HepG2 (cell line): Measurements from ENCODE around the gene MAN2A2. TPM values are rescaled to one million over a fixed set of nuclear protein-coding genes. Genes with fewer than 3 reads are reported as not detected.

Source experiments
- CBFB ChIP-seq: sonication (generic); formaldehyde crosslinking; IDR thresholded peaks from 2 replicates; pipeline ENCODE4 v1.4.0; 2020; ENCODE audit warnings: missing genetic modification reagents
- HMG20B ChIP-seq: conservative IDR thresholded peaks from 2 replicates; pipeline ENCODE4 v1.6.1; 2016; ENCODE audit warnings: missing genetic modification reagents, missing compliant biosample characterization
- HNF4G ChIP-seq, 2 experiments: sonication (generic) in 1 of 2; formaldehyde crosslinking in 1 of 2; IDR thresholded peaks; 2 replicates each; pipeline versions ENCODE4 v1.4.0 to v1.6.1; 2011 to 2020; ENCODE audit warnings: borderline replicate concordance in 2 of 2, low read depth in 2 of 2, mild to moderate bottlenecking in 2 of 2, low read length in 1 of 2, missing genetic modification reagents in 1 of 2, moderate library complexity in 1 of 2
- IRX3 ChIP-seq: sonication (generic); formaldehyde crosslinking; IDR thresholded peaks from 2 replicates; pipeline ENCODE4 v1.8.1; 2023; ENCODE audit warnings: mild to moderate bottlenecking, low read depth, missing genetic modification reagents, borderline replicate concordance
- KLF12 ChIP-seq: sonication (generic); formaldehyde crosslinking; IDR thresholded peaks from 2 replicates; pipeline ENCODE4 v1.4.0; 2020; ENCODE audit warnings: missing genetic modification reagents, borderline replicate concordance
- KMT2A ChIP-seq: sonication (generic); formaldehyde crosslinking; IDR thresholded peaks from 2 replicates; pipeline ENCODE4 v1.4.0; 2020; ENCODE audit warnings: missing genetic modification reagents
- RBAK ChIP-seq: sonication (generic); formaldehyde crosslinking; IDR thresholded peaks from 2 replicates; pipeline ENCODE4 v1.5.1; 2020; ENCODE audit warnings: mild to moderate bottlenecking, missing genetic modification reagents
- SMAD1 ChIP-seq: sonication (generic); formaldehyde crosslinking; IDR thresholded peaks from 2 replicates; pipeline ENCODE4 v1.4.0; 2020; ENCODE audit warnings: missing genetic modification reagents, low read depth, mild to moderate bottlenecking, borderline replicate concordance
- SUZ12 ChIP-seq: fragments of 150-350 bp; IDR thresholded peaks from 2 replicates; pipeline ENCODE4 v1.6.1; 2014; ENCODE audit warnings: low read depth, low read length
- U2AF1 ChIP-seq: fragments of 200-400 bp; formaldehyde crosslinking; optimal IDR thresholded peaks from 2 replicates; pipeline ENCODE3; 2017; ENCODE audit warnings: mild to moderate bottlenecking, low read depth, low read length
- ZBTB7A ChIP-seq: sonication (generic); formaldehyde crosslinking; IDR thresholded peaks from 2 replicates; pipeline ENCODE4 v1.8.0; 2022; ENCODE audit warnings: mild to moderate bottlenecking, missing genetic modification reagents
- ZNF331 ChIP-seq: sonication (generic); formaldehyde crosslinking; IDR thresholded peaks from 2 replicates; pipeline ENCODE4 v1.4.0; 2020; ENCODE audit warnings: missing genetic modification reagents
- ZNF44 ChIP-seq: sonication (generic); formaldehyde crosslinking; IDR thresholded peaks from 2 replicates; pipeline ENCODE4 v1.5.1; 2020; ENCODE audit warnings: mild to moderate bottlenecking, missing genetic modification reagents
- ZNF598 ChIP-seq: sonication (generic); formaldehyde crosslinking; IDR thresholded peaks from 2 replicates; pipeline ENCODE4 v1.5.1; 2020; ENCODE audit warnings: mild to moderate bottlenecking, missing genetic modification reagents, borderline replicate concordance
- polyA plus RNA-seq, 8 experiments: library from polyadenylated mRNA; depleted of rRNA in 3 of 8; stranded (reverse) in 7 of 8; unstranded in 1 of 8; fragments of >200 nt; fragmentation: Illumina TruSeq in 4 of 8; extraction: Trizol in 4 of 8; gene quantifications; 2 replicates each; pipeline versions ENCODE4 v1.2.1 to v1.2.3, GENCODE V29; 2011 to 2016; ENCODE audit warnings: low read depth in 4 of 8, missing spikeins in 1 of 8, mixed read lengths in 1 of 8; ENCODE audit not compliant: insufficient read depth in 1 of 8
- total RNA-seq, 5 experiments: library from RNA; depleted of rRNA; stranded (reverse); fragments of >200 nt; fragmentation: Illumina TruSeq; extraction: Trizol; gene quantifications; 2 replicates each; pipeline ENCODE4 v1.2.3, GENCODE V29; 2016; ENCODE audit warnings: low read depth in 1 of 5
- TF ChIP-seq, protein P1 (sequence below): sonication (generic); formaldehyde crosslinking; IDR thresholded peaks from 2 replicates; pipeline ENCODE4 v1.4.0; 2020; ENCODE audit warnings: missing genetic modification reagents
- TF ChIP-seq, protein P2 (sequence below): IDR thresholded peaks from 2 replicates; pipeline ENCODE4 v1.6.1; 2016; ENCODE audit warnings: control low read depth
- TF ChIP-seq, protein P3 (sequence below), 2 experiments: sonication (generic) in 1 of 2; formaldehyde crosslinking in 1 of 2; IDR thresholded peaks; 2 replicates each; pipeline versions ENCODE4 v1.4.0 to v1.6.1; 2018 to 2020; ENCODE audit warnings: missing genetic modification reagents in 2 of 2, borderline replicate concordance in 1 of 2, low read depth in 1 of 2, mild to moderate bottlenecking in 1 of 2, missing biosample characterization in 1 of 2
- TF ChIP-seq, protein P4 (sequence below): sonication (generic); formaldehyde crosslinking; IDR thresholded peaks from 2 replicates; pipeline ENCODE4 v1.4.0; 2020; ENCODE audit warnings: missing genetic modification reagents, low read depth, mild to moderate bottlenecking, borderline replicate concordance
- TF ChIP-seq, protein P5 (sequence below): sonication (generic); formaldehyde crosslinking; IDR thresholded peaks from 2 replicates; pipeline ENCODE4 v1.9.0; 2022; ENCODE audit warnings: missing genetic modification reagents, mild to moderate bottlenecking, borderline replicate concordance

The MAN2A2 gene
- total and polyA plus RNA-seq, 2 of the 13 experiments (the other 11 are each of a cell fraction or from before 2014, with no cell fraction given) = 17.5 to 51.5 TPM

DNA sequence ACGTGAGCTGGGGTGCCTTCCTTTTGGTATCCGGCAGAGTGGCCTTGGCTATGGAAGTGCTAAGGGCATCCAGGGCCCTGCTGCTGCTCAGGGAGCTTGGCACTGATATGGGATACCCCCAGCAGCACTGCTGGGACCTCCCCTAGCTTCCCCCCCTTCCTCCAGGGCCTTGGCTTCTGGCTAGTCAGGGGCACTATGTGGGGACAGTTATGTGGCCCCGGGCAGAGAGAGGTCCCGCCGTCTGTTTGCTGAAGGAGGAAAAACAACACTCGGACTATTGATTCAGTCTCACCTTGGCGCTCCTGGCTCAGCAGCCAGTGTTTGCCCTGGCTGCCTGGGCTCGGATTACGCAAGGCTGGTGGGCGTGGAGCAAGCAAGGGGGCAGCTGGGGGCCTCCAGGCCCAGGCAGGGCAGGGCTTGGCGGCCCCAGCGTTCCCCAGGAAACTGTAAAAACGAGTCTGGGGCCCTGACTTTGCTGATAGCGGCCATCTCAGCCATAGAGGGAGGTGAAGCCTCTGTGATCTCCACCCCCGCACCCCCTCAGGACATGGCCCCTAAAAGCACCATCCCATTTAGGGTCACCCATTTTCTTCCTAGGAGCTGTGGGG lies 29.0 kb upstream of the MAN2A2 start (continued):
- TF ChIP-seq, protein P1, sequence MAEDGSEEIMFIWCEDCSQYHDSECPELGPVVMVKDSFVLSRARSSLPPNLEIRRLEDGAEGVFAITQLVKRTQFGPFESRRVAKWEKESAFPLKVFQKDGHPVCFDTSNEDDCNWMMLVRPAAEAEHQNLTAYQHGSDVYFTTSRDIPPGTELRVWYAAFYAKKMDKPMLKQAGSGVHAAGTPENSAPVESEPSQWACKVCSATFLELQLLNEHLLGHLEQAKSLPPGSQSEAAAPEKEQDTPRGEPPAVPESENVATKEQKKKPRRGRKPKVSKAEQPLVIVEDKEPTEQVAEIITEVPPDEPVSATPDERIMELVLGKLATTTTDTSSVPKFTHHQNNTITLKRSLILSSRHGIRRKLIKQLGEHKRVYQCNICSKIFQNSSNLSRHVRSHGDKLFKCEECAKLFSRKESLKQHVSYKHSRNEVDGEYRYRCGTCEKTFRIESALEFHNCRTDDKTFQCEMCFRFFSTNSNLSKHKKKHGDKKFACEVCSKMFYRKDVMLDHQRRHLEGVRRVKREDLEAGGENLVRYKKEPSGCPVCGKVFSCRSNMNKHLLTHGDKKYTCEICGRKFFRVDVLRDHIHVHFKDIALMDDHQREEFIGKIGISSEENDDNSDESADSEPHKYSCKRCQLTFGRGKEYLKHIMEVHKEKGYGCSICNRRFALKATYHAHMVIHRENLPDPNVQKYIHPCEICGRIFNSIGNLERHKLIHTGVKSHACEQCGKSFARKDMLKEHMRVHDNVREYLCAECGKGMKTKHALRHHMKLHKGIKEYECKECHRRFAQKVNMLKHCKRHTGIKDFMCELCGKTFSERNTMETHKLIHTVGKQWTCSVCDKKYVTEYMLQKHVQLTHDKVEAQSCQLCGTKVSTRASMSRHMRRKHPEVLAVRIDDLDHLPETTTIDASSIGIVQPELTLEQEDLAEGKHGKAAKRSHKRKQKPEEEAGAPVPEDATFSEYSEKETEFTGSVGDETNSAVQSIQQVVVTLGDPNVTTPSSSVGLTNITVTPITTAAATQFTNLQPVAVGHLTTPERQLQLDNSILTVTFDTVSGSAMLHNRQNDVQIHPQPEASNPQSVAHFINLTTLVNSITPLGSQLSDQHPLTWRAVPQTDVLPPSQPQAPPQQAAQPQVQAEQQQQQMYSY (CRISPR knock-in tag) = 0 out of 2 replicates have a peak, but pooled peaks have one; percentile 24
- TF ChIP-seq ZBTB7A (CRISPR knock-in tag) (peak; percentile 97), SUZ12 (no peak), ZNF44 (CRISPR knock-in tag) (peak; percentile 86; the same call in 1 of the 2 replicates), HNF4G (IDR thresholded peaks at IDR 0.05; ENCODE audit: borderline replicate concordance, low read depth, low read length) (peak; percentile 85), HNF4G (CRISPR knock-in tag; IDR thresholded peaks at IDR 0.05; ENCODE audit: borderline replicate concordance, low read depth) (peak; percentile 90), KMT2A (CRISPR knock-in tag) (peak; percentile 74), RBAK (CRISPR knock-in tag) (0 out of 2 replicates have a peak, but pooled peaks have one; percentile 48), SMAD1 (peak; percentile 67; the same call in 1 of the 2 replicates), ZNF598 (CRISPR knock-in tag) (peak; percentile 58; the same call in 1 of the 2 replicates), CBFB (CRISPR knock-in tag) (peak; percentile 95), U2AF1 (peak; percentile 49), KLF12 (peak; percentile 63; the same call in 1 of the 2 replicates), HMG20B (CRISPR knock-in tag) (peak; percentile 98), ZNF331 (CRISPR knock-in tag) (peak; percentile 95), IRX3 (no peak)
- TF ChIP-seq, protein P2, sequence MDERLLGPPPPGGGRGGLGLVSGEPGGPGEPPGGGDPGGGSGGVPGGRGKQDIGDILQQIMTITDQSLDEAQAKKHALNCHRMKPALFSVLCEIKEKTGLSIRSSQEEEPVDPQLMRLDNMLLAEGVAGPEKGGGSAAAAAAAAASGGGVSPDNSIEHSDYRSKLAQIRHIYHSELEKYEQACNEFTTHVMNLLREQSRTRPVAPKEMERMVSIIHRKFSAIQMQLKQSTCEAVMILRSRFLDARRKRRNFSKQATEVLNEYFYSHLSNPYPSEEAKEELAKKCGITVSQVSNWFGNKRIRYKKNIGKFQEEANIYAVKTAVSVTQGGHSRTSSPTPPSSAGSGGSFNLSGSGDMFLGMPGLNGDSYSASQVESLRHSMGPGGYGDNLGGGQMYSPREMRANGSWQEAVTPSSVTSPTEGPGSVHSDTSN (CRISPR knock-in tag) = no peak
- TF ChIP-seq, protein P3, sequence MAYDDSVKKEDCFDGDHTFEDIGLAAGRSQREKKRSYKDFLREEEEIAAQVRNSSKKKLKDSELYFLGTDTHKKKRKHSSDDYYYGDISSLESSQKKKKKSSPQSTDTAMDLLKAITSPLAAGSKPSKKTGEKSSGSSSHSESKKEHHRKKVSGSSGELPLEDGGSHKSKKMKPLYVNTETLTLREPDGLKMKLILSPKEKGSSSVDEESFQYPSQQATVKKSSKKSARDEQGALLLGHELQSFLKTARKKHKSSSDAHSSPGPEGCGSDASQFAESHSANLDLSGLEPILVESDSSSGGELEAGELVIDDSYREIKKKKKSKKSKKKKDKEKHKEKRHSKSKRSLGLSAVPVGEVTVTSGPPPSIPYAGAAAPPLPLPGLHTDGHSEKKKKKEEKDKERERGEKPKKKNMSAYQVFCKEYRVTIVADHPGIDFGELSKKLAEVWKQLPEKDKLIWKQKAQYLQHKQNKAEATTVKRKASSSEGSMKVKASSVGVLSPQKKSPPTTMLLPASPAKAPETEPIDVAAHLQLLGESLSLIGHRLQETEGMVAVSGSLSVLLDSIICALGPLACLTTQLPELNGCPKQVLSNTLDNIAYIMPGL (CRISPR knock-in tag; IDR thresholded peaks at IDR 0.05; ENCODE audit: borderline replicate concordance in 1 of 2, low read depth in 1 of 2) = peak; percentile 80 to 87; a peak in 3 of 4 replicates
- TF ChIP-seq, protein P4, sequence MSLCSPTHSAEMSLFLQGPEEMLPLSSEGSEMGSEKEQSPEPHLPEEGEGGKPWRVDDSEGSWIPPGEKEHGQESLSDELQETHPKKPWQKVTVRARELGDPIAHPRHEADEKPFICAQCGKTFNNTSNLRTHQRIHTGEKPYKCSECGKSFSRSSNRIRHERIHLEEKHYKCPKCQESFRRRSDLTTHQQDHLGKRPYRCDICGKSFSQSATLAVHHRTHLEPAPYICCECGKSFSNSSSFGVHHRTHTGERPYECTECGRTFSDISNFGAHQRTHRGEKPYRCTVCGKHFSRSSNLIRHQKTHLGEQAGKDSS = peak; percentile 93
- TF ChIP-seq, protein P5, sequence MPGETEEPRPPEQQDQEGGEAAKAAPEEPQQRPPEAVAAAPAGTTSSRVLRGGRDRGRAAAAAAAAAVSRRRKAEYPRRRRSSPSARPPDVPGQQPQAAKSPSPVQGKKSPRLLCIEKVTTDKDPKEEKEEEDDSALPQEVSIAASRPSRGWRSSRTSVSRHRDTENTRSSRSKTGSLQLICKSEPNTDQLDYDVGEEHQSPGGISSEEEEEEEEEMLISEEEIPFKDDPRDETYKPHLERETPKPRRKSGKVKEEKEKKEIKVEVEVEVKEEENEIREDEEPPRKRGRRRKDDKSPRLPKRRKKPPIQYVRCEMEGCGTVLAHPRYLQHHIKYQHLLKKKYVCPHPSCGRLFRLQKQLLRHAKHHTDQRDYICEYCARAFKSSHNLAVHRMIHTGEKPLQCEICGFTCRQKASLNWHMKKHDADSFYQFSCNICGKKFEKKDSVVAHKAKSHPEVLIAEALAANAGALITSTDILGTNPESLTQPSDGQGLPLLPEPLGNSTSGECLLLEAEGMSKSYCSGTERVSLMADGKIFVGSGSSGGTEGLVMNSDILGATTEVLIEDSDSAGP (CRISPR knock-in tag) = peak; percentile 95
